A549 (cell line): ENCODE data around the gene PEAK3. TPM values are rescaled to one million over a fixed set of nuclear protein-coding genes. Genes with fewer than 3 reads are reported as not detected.

Experiments used
- ATAC-seq, 2 experiments: fragments of 200-7000 bp in 1 of 2; fragments of >200 bp in 1 of 2; cut with Nextera tagmentation in 1 of 2; cut with Tn5 transposase in 1 of 2; 3 replicates each; pipeline versions ENCODE4 v1.8.0 to v1.9.1; 2018 to 2020; ENCODE audit warnings: mild to moderate bottlenecking in 1 of 2, moderate library complexity in 1 of 2
- CTCF ChIA-PET: fragments of 300-600 bp; sonication (Branson Sonifier 250); formaldehyde crosslinking; extraction: SDS; loops from one replicate; lab custom pipeline; 2021; ENCODE audit warnings: antibody characterized with exemption, inconsistent platforms; lab: Yijun Ruan, JAX
- POLR2A ChIA-PET: fragments of 350-600 bp; formaldehyde crosslinking; extraction: SDS; loops from one replicate; lab custom pipeline; 2021; ENCODE audit warnings: antibody characterized with exemption, inconsistent platforms; lab: Yijun Ruan, JAX
- DNase-seq, 2 experiments: peaks; one replicate each; pipeline versions ENCODE4 v3.0.0 to v3.0.0-alpha.2; 2011 to 2016; ENCODE audit warnings: low read depth in 1 of 2, low spot score in 1 of 2
- FAIRE-seq: peaks from 2 replicates; lab custom pipeline; 2011; peaks lifted over from hg19 to GRCh38; lab: Jason Lieb, UNC
- H3K27ac ChIP-seq, 2 experiments: fragments of >200 bp; sonication (Bioruptor Twin); formaldehyde crosslinking; 3 replicates each; pipeline ENCODE4 v1.5.1; 2016 to 2017
- H3K4me1 ChIP-seq: fragments of >200 bp; sonication (Bioruptor Twin); formaldehyde crosslinking; 3 replicates; pipeline ENCODE4 v1.6.1; 2016
- H3K4me2 ChIP-seq: fragments of >200 bp; sonication (Bioruptor Twin); formaldehyde crosslinking; 3 replicates; pipeline ENCODE4 v1.6.1; 2016
- H3K4me3 ChIP-seq: fragments of >200 bp; sonication (Bioruptor Twin); formaldehyde crosslinking; 3 replicates; pipeline ENCODE4 v1.5.1; 2016
- H3K9me3 ChIP-seq: fragments of >200 bp; sonication (Bioruptor Twin); formaldehyde crosslinking; 3 replicates; pipeline ENCODE4 v1.6.1; 2016
- CEBPB ChIP-seq, 2 experiments: fragments of >200 bp in 1 of 2; sonication (Bioruptor Twin) in 1 of 2; formaldehyde crosslinking in 1 of 2; IDR thresholded peaks; 2 replicates each; pipeline ENCODE4 v1.6.1; 2012 to 2016
- E2F6 ChIP-seq: IDR thresholded peaks from 2 replicates; pipeline ENCODE4 v1.6.1; 2012; ENCODE audit warnings: low read depth, borderline replicate concordance
- FOXS1 ChIP-seq: fragments of 250-450 bp; sonication (Bioruptor Pico); IDR thresholded peaks from 2 replicates; pipeline ENCODE4 v1.5.0; 2020; ENCODE audit warnings: mild to moderate bottlenecking, moderate library complexity
- MAX ChIP-seq: IDR thresholded peaks from 2 replicates; pipeline ENCODE4 v1.6.1; 2012
- PHF8 ChIP-seq: fragments of 200-600 bp; sonication (generic); IDR thresholded peaks from 2 replicates; pipeline ENCODE4 v1.6.1; 2016; ENCODE audit warnings: low read depth, mild to moderate bottlenecking, antibody characterized with exemption, moderate library complexity, borderline replicate concordance
- POLR2A ChIP-seq: IDR thresholded peaks from 2 replicates; pipeline ENCODE4 v1.6.1; 2012; ENCODE audit warnings: mild to moderate bottlenecking, low read length
- REST ChIP-seq: fragments of 200-600 bp; sonication (generic); IDR thresholded peaks from 2 replicates; pipeline ENCODE4 v1.6.1; 2016; ENCODE audit warnings: antibody characterized with exemption, mild to moderate bottlenecking, moderate library complexity
- TFCP2L1 ChIP-seq: fragments of 250-450 bp; sonication (Bioruptor Pico); IDR thresholded peaks from 2 replicates; pipeline ENCODE4 v1.5.0; 2021; ENCODE audit warnings: mild to moderate bottlenecking
- USF2 ChIP-seq: fragments of 450-650 bp; IDR thresholded peaks from 2 replicates; pipeline ENCODE4 v1.6.1; 2014; ENCODE audit warnings: antibody characterized with exemption
- ZFP36 ChIP-seq: fragments of 450-650 bp; IDR thresholded peaks from 2 replicates; pipeline ENCODE4 v1.6.1; 2014; ENCODE audit warnings: borderline replicate concordance; ENCODE audit not compliant: partially characterized antibody
- WGBS: methylation state at CpG from one replicate; pipeline ENCODE4 v1.1.6; 2017; ENCODE audit errors: missing lambda C conversion rate; 5-methylcytosine and 5-hydroxymethylcytosine counted together
- polyA plus RNA-seq, 4 experiments: library from polyadenylated mRNA; depleted of rRNA in 3 of 4; stranded (reverse); fragments of >200 nt; fragmentation: RNase III in 1 of 4; extraction: RNeasy Plus Mini Kit Qiagen cat#74134 plus additional on column Dnase treatment in 1 of 4; gene quantifications; 2 replicates in 3 of 4; 3 replicates in 1 of 4; pipeline ENCODE4 v1.2.3, GENCODE V29; 2011 to 2017
- TF ChIP-seq, protein P1 (sequence below): fragments of >200 bp; sonication (Bioruptor Twin); formaldehyde crosslinking; IDR thresholded peaks from 3 replicates; pipeline ENCODE4 v1.5.1; 2016

The PEAK3 gene
- polyA plus RNA-seq, 2 of the 4 experiments (the other 2 are of a cell fraction) = not detected

DNA sequence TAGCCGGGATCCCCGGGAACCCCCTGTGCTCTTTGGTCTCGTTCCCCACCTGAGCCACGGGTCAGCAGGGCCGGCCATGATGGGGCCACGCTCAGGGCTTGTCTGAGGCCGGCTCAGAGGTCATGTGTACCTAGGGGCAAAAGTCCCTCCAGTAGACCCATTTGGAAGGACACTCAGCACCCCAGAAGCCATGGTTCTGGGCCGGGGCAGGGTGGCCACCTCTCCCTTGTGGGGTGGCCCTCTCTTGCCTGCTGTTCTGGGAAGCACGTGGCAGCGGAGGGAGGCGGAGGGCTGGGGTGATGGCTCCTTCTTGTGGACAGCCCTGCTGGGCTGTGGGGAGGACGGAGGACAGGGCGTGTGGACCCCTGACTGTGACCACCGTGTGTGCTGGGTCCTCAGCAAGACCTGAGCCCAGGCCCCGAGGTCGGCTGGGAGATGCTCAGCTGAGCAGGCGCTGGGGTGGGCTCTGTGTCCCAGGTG, 6.4 kb upstream of the PEAK3 start (continued):
- TF ChIP-seq REST (no peak), PHF8 (no peak)

- no peak for FAIRE-seq
Measured at GRCh38 chr19:2287585-2288337, 5.8 kb upstream of the PEAK3 start.

More at GRCh38 chr19:2287585-2288337, 5.8 kb upstream of the PEAK3 start:
- peaks cover 5% of the 10 kb centered on the region; the same call in 2 of the 3 replicates for H3K4me1 ChIP-seq
- TF ChIP-seq CEBPB (IDR thresholded peaks at IDR 0.05) (no peak), FOXS1 (CRISPR knock-in tag) (no peak), POLR2A (no peak), TFCP2L1 (CRISPR knock-in tag) (no peak), MAX (no peak), ZFP36 (no peak), E2F6 (no peak), USF2 (no peak)
- TF ChIP-seq, protein P1, sequence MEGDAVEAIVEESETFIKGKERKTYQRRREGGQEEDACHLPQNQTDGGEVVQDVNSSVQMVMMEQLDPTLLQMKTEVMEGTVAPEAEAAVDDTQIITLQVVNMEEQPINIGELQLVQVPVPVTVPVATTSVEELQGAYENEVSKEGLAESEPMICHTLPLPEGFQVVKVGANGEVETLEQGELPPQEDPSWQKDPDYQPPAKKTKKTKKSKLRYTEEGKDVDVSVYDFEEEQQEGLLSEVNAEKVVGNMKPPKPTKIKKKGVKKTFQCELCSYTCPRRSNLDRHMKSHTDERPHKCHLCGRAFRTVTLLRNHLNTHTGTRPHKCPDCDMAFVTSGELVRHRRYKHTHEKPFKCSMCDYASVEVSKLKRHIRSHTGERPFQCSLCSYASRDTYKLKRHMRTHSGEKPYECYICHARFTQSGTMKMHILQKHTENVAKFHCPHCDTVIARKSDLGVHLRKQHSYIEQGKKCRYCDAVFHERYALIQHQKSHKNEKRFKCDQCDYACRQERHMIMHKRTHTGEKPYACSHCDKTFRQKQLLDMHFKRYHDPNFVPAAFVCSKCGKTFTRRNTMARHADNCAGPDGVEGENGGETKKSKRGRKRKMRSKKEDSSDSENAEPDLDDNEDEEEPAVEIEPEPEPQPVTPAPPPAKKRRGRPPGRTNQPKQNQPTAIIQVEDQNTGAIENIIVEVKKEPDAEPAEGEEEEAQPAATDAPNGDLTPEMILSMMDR = no peak
- H3K27ac ChIP-seq = no peak overlapping the region
- ATAC-seq = no peak; a peak in 1 of 6 replicates
- H3K4me2 ChIP-seq = no peak overlapping the region
- no peak overlapping the region for H3K4me3 ChIP-seq
- CTCF ChIA-PET = interaction anchor here (1.0 to 2.6 kb wide), 2 partner anchors 13 to 49 kb away, joined by 3 to 11 read pairs; no protein-coding TSS in a partner anchor
- WGBS = 63% methylated on average over 7 of the region's 13 CpGs
- H3K9me3 ChIP-seq = no peaks in the 10 kb centered on the region
- POLR2A ChIA-PET = no interaction called here
- no peak for DNase-seq
